NCI-H2081 (cell line): ENCODE measurements around the gene GAB2.

Experiments used
- DNase-seq, 2 experiments: peaks; one replicate each; lab custom pipeline; 2025; lab: John Stamatoyannopoulos, UW

The GAB2 gene

DNA sequence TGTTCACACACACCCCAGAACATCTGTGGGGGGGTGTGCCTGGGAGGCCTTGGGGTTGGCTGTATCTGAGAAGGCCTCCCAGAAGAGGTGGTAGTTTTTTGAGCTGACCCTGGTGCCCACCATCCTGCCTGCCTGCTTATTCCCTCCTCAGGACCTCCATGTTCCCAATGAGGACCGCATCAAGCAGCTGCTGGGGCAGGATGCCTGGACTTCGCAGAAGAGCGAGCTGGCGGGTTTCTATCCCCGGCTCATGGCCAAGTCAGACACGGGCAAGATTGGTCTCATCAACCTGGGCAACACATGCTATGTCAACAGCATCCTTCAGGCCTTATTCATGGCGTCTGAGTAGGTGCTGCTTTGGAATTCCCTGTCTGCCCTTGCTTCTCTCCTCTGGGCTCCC is 211.9 kb downstream of the GAB2 start:
- DNase-seq = no peak

DNA sequence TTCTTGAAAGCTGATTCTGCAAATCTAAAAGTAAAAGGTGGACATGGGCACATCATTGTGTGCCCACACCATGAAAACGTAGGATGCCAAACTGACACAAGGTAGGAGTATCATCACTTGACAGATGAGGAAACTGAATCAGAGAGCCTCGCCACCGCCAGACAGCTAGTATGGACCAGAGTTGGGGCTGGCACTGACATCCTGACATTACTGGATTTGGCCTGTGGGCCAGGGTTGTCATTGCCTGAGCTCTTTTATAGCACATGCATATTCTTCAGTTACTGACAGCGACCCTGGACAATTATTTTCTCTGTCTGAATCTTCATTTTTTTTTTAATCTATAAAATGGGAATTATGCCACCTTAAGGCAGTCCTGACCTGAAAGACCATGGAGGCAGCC is 212.4 kb downstream of the GAB2 start:
- DNase-seq = no peak

DNA sequence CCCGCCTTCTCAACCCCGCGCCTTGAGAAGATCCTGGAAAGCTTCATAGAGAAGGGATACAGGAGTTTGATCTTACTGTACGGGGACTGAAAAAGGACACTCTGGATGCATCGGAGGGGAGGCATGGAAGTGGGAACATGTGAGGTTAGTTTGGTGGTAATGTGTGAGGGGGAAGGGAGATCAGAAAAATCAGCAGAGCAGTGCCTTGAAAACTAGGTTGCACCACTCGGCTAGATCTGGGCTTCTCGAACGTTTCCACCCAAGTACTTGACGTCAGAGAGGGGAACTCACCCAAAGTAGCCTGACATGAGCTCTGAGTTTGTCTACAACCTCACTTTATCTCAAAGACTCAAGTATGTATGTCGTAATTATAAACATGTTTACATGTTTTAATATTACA is 214.4 kb downstream of the GAB2 start:
- DNase-seq = no peak

DNA sequence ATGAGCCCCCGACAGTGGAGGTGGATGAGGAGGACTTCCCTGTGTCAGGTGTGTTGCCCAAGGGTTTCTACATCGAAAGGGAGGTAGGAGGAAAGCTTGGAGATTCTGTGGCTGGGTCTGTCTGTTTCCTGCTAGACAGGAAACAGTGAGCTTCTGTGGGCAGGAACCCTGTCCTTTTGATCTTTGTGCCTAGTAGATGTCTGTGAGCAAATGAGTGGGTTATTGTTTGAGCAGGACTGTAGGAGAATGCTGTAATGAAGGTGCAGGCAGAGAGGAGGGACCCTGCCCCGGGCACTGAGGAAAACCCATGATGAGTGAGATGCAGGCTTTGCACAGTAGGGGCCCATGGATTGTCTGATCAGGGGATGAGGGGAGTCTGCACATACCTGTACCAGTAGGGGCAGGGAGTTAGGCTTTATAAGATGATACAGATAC is 214.9 kb downstream of the GAB2 start:
- no peak for DNase-seq

DNA sequence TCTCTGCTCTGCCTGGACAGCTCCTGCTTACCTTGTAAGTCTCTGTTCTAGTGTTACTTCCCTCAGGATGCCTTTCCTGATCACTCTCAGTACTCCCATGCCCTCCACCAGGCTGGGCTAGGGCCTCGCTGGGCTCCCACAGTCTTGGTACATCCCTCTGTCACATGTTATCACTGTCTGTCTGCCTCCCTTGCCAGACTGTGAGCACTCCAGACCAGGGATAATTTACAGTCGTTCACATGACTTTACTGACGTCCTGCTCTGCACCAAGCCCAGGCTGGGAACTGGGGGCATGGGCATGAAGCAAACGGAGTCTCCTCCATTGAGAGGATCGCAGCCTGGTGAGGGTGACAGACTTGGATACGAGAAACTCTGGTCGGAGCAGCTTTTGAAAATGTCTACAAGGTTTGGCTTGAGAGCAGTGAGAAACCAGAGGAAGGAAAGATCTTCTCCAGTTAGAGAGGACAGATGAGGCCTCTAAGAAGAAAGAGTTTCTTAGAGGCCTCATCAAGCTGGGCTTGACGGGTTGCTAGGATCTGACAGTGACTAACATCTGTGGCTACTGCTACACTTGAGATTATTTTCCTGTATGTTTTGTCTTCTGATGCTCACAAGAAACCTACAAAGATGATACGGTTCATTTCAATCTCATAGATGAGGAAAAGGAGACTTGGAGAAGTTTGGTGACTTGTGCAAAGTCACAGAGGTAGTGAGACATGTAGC is 216.4 kb downstream of the GAB2 start:
- no peak for DNase-seq

DNA sequence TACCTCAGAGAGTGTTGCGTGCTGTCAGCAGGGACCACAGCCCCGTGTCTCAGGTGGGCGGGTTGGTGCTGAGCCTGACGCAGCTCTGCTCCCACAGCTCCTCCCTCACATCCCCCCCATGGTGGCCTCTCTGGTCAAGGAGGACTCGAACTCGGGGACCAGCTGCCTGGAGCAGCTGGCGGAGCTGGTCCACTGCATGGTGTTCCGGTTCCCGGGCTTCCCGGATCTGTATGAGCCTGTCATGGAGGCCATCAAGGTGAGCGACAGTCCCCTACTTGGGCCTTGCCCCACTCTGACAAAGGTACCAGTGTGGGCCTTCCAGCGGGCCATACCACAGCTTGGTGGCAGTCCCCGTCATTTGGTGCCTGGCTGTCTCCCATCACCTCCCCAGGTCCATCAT is 217.1 kb downstream of the GAB2 start:
- DNase-seq = no peak

DNA sequence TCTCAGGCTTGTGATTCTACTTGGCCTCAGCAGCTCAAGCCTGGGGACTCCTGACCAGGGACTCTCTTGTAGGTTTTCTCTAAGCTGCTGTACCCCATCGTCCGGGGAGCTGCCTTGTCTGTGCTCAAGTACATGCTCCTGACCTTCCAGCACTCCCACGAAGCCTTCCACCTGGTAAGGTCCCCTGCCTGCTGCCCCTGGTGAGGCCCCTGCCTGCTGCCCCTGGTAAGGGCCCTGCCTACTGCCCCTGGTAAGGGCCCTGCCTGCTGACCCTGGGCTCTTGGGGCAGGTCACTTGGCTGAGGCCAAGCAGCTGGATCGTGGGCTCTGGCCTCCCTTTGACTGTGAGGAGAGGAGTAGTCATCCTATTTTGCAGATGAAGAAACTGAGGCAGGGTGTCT is 217.6 kb downstream of the GAB2 start:
- DNase-seq = no peak

DNA sequence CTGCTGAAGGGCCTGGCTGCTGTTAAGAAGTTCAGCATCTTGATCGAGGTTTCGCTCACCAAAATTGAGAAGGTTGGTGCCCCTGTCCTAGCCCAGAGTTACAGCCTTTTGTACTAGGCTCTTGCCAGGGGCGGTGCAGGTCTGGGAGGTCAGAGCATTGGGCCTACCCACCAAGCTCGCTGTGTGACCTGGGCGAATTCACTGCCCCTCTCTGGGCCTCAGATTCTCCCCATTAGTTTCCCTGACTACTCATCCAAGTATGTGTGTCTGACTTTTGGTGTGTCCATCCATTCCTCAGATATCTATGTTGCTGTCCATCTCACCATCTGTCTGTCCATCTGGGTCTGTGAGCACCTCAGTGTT is 218.0 kb downstream of the GAB2 start:
- DNase-seq = no peak

DNA sequence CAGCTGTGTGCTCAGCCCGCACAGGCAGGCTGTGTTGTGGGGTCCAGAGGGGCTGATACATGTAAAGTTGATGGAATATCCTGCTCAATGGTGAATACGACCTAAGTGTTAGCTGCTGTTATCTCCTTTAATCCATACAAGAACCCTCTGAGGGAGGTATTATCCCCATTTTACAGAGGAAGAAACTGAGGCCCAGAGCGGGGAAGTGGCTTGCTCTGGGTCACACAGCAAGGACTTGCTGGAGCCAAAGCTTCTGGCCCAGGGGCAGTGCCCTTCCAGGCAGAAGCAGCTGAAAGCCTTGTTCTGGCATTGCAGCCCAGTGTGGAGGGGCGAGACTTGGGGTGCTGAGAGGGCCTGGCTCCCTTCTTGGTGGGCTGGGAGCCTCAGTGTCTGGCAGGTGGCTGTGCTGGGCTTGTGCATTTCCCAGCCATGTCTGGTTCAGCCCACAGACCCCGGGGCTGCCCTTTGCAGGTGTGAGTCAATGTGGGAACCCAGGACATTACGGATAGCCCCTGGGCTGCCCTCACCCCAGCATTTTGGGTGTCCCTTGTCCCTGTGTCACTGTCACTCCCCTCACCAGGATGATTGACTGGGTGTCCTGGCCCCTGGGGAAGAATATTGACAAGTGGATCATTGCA is 218.5 kb downstream of the GAB2 start:
- DNase-seq = no peak

DNA sequence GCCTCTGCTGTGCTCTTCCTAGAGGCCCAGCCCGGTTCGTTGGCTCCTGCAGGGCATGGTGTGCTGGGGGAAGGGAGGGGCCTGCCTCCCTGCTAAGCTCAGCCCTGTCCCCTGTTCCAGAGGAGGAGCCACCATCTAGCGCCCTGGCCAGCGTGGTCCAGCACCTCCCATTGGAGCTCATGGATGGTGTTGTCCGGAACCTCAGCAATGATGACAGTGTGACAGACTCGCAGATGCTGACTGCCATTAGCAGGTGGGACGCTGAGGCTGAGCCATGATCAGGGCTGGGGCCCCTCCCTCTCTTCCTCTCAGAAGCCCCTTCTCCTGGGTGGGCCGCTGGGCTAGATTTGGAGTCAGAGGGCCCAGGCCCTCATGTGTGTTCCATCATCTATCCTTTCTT is 219.8 kb downstream of the GAB2 start:
- no peak for DNase-seq

DNA sequence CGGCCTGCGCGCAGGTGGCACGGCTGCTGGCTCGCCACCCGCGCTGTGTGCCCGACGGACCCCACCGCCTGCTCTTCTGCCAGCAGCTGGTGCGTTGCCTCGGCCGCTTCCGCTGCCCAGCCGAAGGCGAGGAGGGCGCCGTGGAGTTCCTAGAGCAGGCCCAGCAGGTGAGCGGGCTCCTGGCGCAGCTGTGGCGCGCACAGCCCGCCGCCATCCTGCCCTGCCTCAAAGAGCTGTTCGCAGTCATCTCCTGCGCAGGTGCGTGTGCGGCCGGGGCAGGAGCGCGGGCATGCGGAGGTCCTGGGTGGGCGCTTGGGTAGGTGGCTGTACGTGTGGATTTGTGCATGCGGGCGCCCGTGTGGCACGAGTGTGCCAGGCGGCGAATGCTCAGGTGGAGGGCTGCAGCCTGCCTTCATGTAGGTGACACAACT is 220.9 kb downstream of the GAB2 start:
- DNase-seq = no peak

DNA sequence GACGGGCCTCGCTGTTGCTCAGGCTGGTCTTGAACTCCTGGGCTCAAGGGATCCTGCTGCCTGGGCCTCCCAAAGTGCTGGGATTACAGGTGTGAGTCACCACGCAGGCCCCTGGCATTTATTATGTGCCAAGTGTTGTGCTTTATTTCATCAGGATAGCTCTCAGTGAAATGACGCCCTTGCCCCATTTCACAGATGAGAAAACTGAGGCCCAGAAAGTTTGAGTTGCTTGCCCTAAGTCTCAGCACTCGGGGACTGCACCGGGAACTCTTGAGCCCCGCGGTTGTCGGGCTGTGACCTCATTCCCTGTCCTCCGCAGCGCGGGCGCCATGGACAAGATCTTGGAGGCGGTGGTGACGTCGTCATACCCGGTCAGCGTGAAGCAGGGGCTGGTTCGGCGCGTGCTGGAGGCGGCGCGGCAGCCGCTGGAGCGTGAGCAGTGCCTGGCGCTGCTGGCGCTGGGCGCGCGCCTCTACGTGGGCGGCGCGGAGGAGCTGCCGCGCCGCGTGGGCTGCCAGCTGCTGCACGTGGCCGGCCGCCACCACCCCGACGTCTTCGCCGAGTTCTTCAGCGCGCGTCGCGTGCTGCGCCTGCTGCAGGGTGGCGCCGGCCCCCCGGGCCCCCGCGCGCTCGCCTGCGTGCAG is 221.6 kb downstream of the GAB2 start:
- DNase-seq = no peak

DNA sequence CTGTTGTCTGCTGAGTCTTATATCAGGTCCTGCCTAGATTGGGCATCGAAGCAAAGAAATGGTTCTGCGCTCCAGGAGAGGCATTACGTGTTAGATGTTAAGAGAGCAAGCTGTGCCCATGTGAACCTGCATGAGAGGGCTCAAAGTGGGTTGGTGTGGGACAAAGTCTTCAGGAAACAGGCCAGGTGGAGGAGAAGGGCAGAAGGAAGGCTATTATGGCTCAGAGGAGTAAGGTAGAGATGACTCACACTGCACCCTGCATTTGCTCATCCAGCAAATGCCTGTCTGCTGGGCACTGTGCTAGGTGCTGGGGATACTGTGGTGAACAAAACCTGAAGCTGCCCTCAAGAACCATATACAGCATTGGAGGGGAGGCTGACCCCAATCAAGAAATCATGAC is 223.1 kb downstream of the GAB2 start:
- DNase-seq = no peak

DNA sequence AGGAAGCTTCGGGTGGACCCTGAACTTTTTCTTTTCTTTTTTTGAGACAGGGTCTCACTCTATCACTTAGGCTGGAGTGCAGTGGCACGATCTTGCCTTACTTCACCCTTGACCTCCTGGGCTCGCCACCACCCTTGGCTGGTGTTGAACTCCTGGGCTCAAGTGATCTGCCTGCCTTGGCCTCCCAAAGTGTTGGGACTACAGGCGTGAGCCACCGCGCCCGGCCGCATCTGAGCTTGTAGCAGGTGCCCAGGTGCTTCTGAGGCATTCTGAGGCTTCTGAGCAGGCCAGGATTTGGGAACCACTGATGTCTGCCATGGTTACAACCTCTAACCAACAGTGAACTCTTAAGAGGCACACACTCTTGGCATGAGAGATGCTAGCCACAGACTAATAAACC is 223.8 kb downstream of the GAB2 start:
- DNase-seq = no peak

DNA sequence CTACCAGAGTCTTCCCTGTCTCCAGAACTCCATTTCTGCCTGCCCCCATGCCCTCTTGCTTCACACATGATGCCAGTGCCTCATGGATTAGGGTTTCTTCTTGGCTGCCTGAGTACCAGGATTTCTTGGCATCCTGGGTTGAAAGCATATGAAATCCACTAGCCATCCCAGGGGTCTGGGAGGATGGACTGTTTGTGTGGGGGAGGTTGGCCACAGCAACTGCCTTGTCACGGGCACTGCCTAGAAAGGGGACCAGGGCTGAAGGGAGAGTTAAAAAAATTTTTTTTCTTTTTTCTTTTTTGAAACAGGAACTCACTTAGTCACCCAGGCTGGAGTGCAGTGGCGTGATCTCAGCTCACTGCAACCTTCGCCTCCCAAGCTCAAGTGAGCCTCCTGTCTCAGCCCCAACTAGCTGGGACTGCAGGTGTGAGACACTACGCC is 224.7 kb downstream of the GAB2 start:
- no peak for DNase-seq

DNA sequence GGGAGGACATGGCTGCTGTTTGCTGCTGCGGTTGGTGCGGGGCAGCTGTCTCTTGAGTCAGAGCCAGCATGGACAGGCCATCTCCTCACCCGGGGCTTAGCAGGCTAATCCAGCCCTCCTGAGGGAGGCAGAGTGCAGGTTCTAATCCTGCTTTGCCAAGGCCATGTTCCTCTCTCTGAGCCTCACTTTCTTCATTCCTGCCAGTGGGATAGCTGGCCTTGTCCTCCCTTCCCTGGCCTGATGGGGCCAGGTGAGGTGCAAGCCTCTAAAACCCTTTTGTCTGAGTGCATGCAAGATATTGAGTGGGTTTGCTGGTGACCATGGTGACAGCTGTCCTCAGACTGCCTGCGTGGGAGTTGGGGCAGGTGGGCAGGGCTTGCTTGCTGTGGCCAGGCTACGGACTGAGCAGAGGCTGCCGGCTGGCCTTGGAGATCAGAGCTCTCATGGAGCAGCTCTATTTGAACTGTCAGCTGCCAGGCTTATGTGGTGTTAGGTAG is 225.3 kb downstream of the GAB2 start:
- DNase-seq = no peak

DNA sequence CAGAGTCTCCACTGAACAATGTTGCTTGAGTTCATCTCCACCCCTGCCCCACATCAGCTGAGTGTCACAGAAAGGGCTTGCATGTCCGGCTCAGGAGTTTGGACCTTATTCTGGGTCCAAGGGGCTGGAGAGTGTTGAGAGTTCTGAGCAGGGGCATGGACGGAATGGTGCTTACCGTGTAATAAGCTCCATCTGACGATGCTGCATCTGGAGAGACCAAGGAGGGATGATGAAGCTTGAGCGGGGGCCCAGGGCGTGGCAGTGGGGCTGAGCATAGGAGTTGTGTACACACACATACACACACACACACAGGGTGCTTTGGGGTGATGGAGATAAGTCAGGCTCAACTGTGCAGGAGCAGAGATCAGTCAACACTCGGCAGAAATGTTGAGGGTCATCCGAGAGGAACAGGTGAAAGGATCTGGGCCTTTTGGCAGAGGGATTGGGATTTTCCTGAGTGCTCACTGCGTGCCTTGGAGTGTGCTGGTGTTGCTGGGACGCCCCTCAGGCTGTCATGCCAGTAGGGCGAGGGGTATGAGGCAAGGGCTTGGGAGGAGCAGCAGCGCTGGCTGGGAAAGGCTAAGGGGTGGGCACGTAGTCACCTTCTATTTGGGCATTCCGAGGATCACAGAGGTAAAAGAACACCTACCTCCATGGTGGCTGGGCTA is 226.6 kb downstream of the GAB2 start:
- no peak for DNase-seq

DNA sequence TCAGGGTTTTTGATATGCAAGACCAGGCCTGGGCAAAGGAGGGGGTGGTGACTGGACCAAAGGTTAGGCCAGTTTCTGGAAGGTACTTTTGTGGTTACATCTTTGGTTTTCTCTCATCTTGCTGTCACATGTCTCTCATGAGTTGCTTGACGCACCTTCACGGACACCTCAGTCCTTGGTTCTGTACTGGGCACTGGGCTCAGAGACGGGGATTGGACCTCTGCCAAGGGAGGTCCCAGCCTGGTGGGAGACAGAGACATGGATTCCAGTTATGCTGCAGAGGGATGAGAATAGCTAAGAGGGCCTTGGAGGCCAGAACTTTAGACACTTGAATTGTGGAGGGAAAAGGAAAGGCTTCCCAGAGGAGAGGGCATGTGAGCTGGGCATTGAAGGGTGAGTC is 227.2 kb downstream of the GAB2 start:
- no peak for DNase-seq

DNA sequence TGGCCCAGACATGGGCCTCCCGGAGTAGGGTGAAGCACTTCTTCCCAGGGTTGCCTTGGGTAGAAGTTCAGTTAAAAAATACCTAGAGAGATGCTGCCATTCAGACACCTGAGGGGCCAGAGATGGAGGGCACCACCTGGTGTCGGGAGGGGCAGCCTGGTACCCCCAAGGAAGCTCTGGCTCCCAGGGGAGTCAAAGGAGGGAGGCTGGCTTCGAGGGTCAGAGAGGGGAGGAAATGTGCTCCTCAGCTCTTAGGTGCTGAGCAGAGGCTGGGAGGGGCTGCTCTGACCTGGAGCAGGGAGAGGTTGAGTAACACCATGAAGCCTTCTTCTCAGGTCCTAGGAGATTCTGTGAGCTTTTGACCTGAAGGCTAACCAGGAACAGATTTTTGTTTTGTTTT is 227.8 kb downstream of the GAB2 start:
- DNase-seq = no peak

DNA sequence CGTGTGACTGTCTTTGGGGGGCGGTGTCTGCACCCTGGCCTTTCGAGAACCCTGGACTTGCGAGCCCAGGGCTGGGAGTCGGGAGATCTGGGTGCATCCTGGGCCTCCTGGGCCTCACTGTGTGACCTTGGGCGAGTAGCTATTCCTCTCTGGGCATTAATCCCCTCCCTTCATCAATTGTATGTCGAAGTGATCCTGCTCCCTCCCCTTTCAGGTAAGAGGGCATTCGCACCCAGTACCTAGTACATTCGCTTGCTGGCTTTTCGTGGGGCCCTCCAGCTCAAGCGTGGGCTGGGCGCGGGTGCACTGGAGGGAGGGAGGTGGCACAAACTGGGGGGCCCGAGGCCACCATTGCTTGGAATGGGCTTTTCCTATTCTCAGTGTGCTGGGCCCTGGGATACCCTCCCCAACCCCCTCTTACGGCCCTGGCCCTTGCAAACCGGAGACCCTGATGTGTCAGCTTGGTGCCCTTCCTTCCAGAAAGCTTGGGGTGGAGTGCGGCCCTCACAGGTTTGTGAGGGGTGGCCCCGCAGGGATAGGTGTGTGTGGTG is 228.4 kb downstream of the GAB2 start:
- DNase-seq = no peak

DNA sequence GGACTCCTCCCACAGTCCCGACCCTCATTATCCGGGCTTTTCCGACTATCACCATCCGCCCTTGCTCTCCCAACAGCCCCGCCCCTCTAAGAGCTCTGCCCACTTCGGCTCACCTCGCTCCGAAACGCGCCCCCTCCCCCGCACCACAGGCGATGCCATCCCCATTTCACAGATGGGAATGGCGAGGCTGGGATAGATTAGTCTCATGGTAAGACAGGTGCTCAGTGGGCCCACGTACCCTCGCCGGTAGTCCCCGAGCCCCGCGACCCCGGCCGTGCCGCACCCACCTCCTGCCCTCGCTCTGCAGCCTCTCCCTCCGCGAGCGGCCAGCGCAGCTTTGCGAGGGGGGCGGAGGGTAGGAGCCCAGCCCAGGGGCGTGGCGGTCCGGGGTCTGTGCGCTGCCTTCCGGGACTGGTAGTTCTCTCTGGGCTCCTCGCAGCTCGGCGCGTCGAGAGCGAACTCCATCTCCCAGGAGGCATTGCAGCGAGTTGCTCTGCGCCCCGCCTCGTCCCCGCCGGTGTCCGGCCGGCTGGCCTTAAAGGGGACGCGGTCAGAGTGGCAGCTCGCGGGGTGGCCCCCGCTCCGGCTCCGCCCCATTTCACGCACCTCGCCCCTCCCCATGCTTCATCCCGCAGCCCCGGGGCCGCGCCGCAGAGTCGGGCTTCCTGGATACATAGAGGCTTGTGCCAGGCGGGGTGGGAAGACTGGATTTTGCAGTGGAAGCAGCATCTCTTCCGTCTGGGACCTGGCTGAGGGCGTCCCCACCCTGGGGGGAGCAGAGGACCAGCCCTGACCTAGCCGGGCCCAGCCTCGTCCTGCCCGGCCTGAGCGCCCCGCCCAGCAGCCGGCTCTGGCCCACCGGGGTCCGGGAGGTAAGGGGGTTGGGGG is 229.1 kb downstream of the GAB2 start, which contains the start of the genes KCTD21 and USP35:
KCTD21 (minus strand) TSS at position 341 of the 888 bp plus-strand sequence. CDS start 14,072 bp downstream, outside the sequence.
USP35 (plus strand) TSS at position 634 of the 888 bp plus-strand sequence. CDS start 7,327 bp downstream, outside the sequence.
- peak; percentile 94 to 96 for DNase-seq
